Transverse colon (tissue), 4 donors: ENCODE measurements around the gene HTRA3. TPM values are rescaled to one million over a fixed set of nuclear protein-coding genes. Genes with fewer than 3 reads are reported as not detected.
A peak's percentile ranks its signal among the peaks of the same experiment; 100 is the strongest.

Source experiments
- DNase-seq: peaks from one replicate; pipeline ENCODE4 v3.0.0-alpha.2; 2019
- H3K27ac ChIP-seq, 4 donors: fragments of 200-600 bp; sonication (generic); 2 replicates each; pipeline ENCODE4 v1.5.1; 2016 to 2018; ENCODE audit warnings: inconsistent platforms in 4 of 4
- H3K27me3 ChIP-seq: fragments of 200-600 bp; sonication (generic); 2 replicates; pipeline ENCODE4 v1.5.1; 2017; ENCODE audit warnings: inconsistent platforms
- H3K36me3 ChIP-seq, 4 donors: fragments of 200-600 bp; sonication (generic); 2 replicates each; pipeline ENCODE4 v1.5.1; 2017 to 2019; ENCODE audit warnings: inconsistent platforms in 4 of 4
- H3K4me1 ChIP-seq, 4 donors: fragments of 200-600 bp; sonication (generic); 2 replicates each; pipeline ENCODE4 v1.5.1; 2017 to 2020; ENCODE audit warnings: inconsistent platforms in 4 of 4
- H3K4me3 ChIP-seq, 4 donors: fragments of 200-600 bp; sonication (generic); 1 replicate in 1 of 4; 2 replicates in 3 of 4; pipeline versions ENCODE4 v1.5.1 to v1.6.1; 2017 to 2019; ENCODE audit warnings: inconsistent platforms in 4 of 4
- H3K9me3 ChIP-seq, 2 donors: fragments of 200-600 bp; sonication (generic); 2 replicates each; pipeline ENCODE4 v1.5.1; 2017 to 2019; ENCODE audit warnings: inconsistent platforms in 2 of 2
- EP300 ChIP-seq: sonication (generic); formaldehyde crosslinking; IDR thresholded peaks from one replicate; pipeline ENCODE4 v1.6.1; 2017; ENCODE audit warnings: antibody characterized with exemption, low read depth
- POLR2A ChIP-seq: fragments of 450-650 bp; IDR thresholded peaks from one replicate; pipeline ENCODE4 v1.6.1; 2016; ENCODE audit warnings: antibody characterized with exemption, mild to moderate bottlenecking, moderate library complexity
- POLR2AphosphoS5 ChIP-seq, 3 donors: sonication (generic); formaldehyde crosslinking; IDR thresholded peaks; one replicate each; pipeline ENCODE4 v1.6.1; 2016; ENCODE audit warnings: antibody characterized with exemption in 3 of 3
- WGBS, 2 donors: methylation state at CpG; one replicate each; pipeline ENCODE4 v1.1.5; 2018; ENCODE audit warnings: low coverage in 1 of 2; 5-methylcytosine and 5-hydroxymethylcytosine counted together
- in situ Hi-C, 4 donors: fragments of 200-750 bp; cut with MboI; loops; one replicate each; pipeline versions ENCODE4 v1.15.0 to v1.15.1; 2017; ENCODE audit warnings: low sequenced_read_pairs in 3 of 4, low pct_ligation_motif_present in 1 of 4, low pct_unique_long_range_greater_than_20kb in 1 of 4
- intact Hi-C: fragments of 100-400 bp; cut with DNase I; formaldehyde crosslinking; loops from one replicate; pipeline ENCODE4 v1.15.1; 2023; ENCODE audit warnings: low total_unique reads
- total RNA-seq, 4 donors: library from RNA; depleted of rRNA; stranded (reverse); fragments of >200 nt; gene quantifications; one replicate each; pipeline ENCODE4 v1.1.0, GENCODE V29; 2016
- TF ChIP-seq, protein P1 (sequence below), 5 experiments: fragments of 200-600 bp in 3 of 5; fragments of 450-650 bp in 2 of 5; sonication (generic) in 3 of 5; IDR thresholded peaks; 1 replicate in 2 of 5; 2 replicates in 3 of 5; pipeline ENCODE4 v1.5.1; 2016 to 2017; ENCODE audit warnings: antibody characterized with exemption in 5 of 5, inconsistent platforms in 3 of 5, mild to moderate bottlenecking in 2 of 5, moderate library complexity in 1 of 5

The HTRA3 gene
- total RNA-seq, 4 donors from 2014 or later: 1.5 to 11.9 (median 6.5) TPM

- no peaks in the 10 kb centered on the region for H3K36me3 ChIP-seq
- in situ Hi-C loops: loop anchor here (5.0 to 25.0 kb wide), 4 partner anchors 162 to 347 kb away; partner anchors contain the start of genes CPZ (in 1 of the 4) and GPR78 (in 1 of the 4)
- no peak for DNase-seq
Observed at GRCh38 chr4:8240211-8241041, 29.1 kb upstream of the HTRA3 start.

DNA sequence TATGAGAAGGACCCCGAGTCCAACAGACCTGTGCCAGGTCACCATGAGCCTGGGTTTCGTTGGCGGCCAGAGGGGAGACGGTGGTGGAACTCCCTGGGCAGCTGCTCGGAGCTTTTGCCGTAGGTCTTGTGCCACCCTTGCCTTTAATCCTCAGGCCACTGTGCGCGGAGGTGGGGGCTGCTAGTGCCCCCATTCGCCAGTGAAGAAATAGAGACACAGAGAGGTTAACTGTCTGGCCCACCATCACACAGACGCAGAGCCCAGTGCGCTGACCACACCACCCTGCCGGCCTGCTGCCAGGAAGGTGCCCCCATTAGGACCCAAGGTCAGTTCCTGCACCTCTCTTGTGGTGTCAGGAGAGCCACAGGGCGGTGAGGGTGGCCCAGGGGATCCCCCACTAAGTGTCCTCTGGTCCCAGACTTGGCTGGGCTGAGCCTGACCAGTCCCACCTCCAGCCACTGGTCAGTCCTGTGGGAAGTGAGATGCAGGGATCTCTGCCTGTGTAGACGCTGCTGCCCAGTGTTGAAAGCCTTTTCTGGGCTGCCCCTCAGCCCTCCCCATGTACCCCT, 28.3 kb upstream of the HTRA3 start:
- intact Hi-C loops: no loop called here
- no peak for TF ChIP-seq EP300
- no peak for TF ChIP-seq POLR2AphosphoS5 (IDR thresholded peaks at IDR 0.05)
- TF ChIP-seq POLR2A: no peak
- TF ChIP-seq, protein P1, sequence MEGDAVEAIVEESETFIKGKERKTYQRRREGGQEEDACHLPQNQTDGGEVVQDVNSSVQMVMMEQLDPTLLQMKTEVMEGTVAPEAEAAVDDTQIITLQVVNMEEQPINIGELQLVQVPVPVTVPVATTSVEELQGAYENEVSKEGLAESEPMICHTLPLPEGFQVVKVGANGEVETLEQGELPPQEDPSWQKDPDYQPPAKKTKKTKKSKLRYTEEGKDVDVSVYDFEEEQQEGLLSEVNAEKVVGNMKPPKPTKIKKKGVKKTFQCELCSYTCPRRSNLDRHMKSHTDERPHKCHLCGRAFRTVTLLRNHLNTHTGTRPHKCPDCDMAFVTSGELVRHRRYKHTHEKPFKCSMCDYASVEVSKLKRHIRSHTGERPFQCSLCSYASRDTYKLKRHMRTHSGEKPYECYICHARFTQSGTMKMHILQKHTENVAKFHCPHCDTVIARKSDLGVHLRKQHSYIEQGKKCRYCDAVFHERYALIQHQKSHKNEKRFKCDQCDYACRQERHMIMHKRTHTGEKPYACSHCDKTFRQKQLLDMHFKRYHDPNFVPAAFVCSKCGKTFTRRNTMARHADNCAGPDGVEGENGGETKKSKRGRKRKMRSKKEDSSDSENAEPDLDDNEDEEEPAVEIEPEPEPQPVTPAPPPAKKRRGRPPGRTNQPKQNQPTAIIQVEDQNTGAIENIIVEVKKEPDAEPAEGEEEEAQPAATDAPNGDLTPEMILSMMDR (IDR thresholded peaks at IDR 0.05): no peak
- Histone ChIP-seq H3K4me1 (peaks cover 0 to 16% (median 10%) of the 10 kb centered on the region in 4 donors), H3K4me3 (no peak overlapping the region), H3K27me3 (no peaks in the 10 kb centered on the region), H3K36me3 (no peaks in the 10 kb centered on the region), H3K27ac (no peak overlapping the region), H3K9me3 (no peaks in the 10 kb centered on the region)
- in situ Hi-C loops: loop anchor here (5.0 to 25.0 kb wide), 4 partner anchors 161 to 346 kb away; partner anchors contain the start of genes CPZ (in 1 of the 4) and GPR78 (in 1 of the 4)
- no peak for DNase-seq
- 94 to 100% methylated on average over 5 to 14 of the region's 14 CpGs for WGBS, 2 donors

More at GRCh38 chr4:8240211-8241041, 29.1 kb upstream of the HTRA3 start:
- no peak for TF ChIP-seq POLR2AphosphoS5 (IDR thresholded peaks at IDR 0.05)
- TF ChIP-seq, protein P1 (IDR thresholded peaks at IDR 0.05): no peak
- no peak for TF ChIP-seq POLR2A
- no peak for TF ChIP-seq EP300
- intact Hi-C loops: no loop called here
- 80 to 93% methylated on average over 2 to 17 of the region's 26 CpGs for WGBS, 2 donors
- Histone ChIP-seq H3K27me3 (no peaks in the 10 kb centered on the region), H3K9me3 (no peaks in the 10 kb centered on the region), H3K4me3 (no peak overlapping the region), H3K4me1 (peaks cover 0 to 16% (median 10%) of the 10 kb centered on the region in 4 donors), H3K27ac (no peak overlapping the region)

GRCh38 chr4:8241895-8242696, 27.5 kb upstream of the HTRA3 start:
- Histone ChIP-seq H3K9me3 (no peaks in the 10 kb centered on the region), H3K27ac (peak overlapping the region in 1 of 4 donors; percentile 33), H3K4me1 (peaks cover 0 to 16% (median 10%) of the 10 kb centered on the region in 4 donors), H3K4me3 (no peak overlapping the region), H3K27me3 (no peaks in the 10 kb centered on the region), H3K36me3 (no peaks in the 10 kb centered on the region)
- peak; percentile 83 for DNase-seq
- intact Hi-C loops (loop anchor here (2.0 kb wide), 1 partner anchor 161 kb away; no protein-coding TSS in a partner anchor), in situ Hi-C loops (loop anchor here (5.0 to 25.0 kb wide), 4 partner anchors 160 to 345 kb away; partner anchors contain the start of genes CPZ (in 1 of the 4) and GPR78 (in 1 of the 4))
- TF ChIP-seq EP300 (no peak), POLR2AphosphoS5 (IDR thresholded peaks at IDR 0.05) (no peak), POLR2A (no peak)
- TF ChIP-seq, protein P1 (IDR thresholded peaks at IDR 0.05): peak; percentile 89 to 98 (median 98)
- WGBS, 2 donors: 26% methylated on average over 29 of the region's 29 CpGs; no CpG with 5 or more reads in 1 of the 2 donors
